IPS-NIHi7 (cell line): ENCODE results near the gene PGM1.

Experiments used
- DNase-seq: peaks from one replicate; pipeline ENCODE4 v3.0.0; 2012; ENCODE audit warnings: mixed read lengths; ENCODE audit errors: extremely low spot score

The PGM1 gene

DNA sequence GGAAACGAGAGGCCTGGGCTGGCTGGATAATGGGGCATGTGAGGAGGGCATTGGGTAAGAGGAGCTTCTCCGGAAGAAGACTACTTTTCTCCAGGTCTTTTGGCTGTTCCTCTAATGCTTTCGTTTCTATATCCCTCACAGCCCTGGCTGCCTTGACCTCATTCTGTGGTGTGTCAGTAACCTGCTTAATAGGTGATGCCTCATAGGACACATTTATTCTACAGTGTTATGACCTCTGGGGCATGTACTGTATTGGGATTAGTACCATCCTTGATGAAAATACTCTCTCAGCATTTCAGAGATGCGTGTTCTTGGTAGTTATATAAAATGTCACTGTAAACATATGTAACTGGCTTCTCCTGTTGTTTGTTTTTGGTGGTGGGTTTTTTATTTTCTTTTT lies 40.1 kb downstream of the PGM1 start:
- no peak for DNase-seq

DNA sequence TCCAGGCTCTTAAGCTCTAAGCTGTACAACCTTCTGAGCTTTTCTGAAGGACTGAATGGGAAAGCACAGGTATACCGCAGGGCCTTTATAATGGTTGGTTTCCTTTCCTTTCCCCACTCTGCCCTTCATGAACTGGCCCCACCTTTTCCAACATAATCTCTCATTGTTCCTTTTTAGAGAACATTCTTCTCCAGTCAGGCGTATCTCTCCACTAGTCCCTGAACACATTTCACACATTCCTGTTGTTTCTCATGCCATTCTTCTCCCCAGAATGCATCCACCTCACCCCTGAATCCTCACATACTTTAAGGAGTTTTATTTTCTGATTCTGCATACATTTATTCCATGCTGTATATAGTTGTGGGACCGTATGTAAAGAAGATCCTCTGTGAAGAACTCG lies 41.3 kb downstream of the PGM1 start:
- DNase-seq, result no peak

GRCh38 chr1:63635681-63636080 lies 42.5 kb downstream of the PGM1 start:
- DNase-seq, result no peak

GRCh38 chr1:63636192-63637105 lies 43.2 kb downstream of the PGM1 start:
- no peak for DNase-seq

GRCh38 chr1:63638471-63638870 lies 45.3 kb downstream of the PGM1 start:
- DNase-seq, result no peak

DNA sequence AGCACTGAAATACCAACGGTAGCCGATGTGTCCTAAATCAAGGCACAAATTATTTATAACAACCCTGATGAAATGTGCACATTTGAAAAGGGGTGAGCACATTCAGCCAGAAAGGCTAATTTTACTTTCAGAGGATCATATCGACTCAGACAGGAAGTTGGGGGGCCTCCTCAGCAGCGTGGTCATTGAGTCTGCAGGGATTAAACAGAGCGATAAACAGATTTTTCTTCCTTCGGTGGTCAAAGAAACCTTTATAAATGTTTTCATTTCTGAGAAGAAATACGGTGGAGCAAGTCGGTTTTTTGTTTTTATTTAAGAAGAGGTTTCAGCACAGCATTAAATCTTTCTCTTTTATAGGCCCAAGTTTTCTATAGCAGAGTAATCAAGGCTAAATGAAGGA lies 45.7 kb downstream of the PGM1 start:
- no peak for DNase-seq

GRCh38 chr1:63640633-63641567 lies 47.7 kb downstream of the PGM1 start:
- DNase-seq, result no peak

GRCh38 chr1:63641615-63642014 lies 48.4 kb downstream of the PGM1 start:
- DNase-seq, result no peak

GRCh38 chr1:63642901-63643300 lies 49.7 kb downstream of the PGM1 start:
- no peak for DNase-seq

DNA sequence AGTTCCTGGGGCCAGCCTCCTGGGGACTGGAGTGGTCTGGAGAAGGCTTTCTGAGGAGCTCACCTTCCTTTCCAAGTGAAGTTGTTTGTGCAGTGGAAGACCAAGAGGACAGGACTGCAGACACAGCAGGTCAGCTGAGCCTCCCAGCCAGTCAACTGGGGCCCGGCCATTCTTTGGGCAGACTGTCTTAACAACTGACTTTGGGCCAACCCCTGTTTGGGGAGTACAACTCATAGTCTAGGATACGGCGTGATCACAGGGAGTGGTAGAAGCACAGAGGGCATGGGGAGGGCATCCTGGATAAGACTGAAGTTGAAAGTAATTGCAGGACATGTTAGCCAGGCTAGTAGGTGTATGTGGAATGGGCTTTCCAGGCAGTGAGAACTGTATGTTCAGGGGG lies 50.3 kb downstream of the PGM1 start:
- DNase-seq, result no peak

- no peak for DNase-seq
Measured at GRCh38 chr1:63643926-63644325, 50.7 kb downstream of the PGM1 start.

GRCh38 chr1:63645317-63645716 lies 52.1 kb downstream of the PGM1 start:
- DNase-seq, result no peak

- no peak for DNase-seq
Measured at GRCh38 chr1:63648689-63649088, 55.5 kb downstream of the PGM1 start.

DNA sequence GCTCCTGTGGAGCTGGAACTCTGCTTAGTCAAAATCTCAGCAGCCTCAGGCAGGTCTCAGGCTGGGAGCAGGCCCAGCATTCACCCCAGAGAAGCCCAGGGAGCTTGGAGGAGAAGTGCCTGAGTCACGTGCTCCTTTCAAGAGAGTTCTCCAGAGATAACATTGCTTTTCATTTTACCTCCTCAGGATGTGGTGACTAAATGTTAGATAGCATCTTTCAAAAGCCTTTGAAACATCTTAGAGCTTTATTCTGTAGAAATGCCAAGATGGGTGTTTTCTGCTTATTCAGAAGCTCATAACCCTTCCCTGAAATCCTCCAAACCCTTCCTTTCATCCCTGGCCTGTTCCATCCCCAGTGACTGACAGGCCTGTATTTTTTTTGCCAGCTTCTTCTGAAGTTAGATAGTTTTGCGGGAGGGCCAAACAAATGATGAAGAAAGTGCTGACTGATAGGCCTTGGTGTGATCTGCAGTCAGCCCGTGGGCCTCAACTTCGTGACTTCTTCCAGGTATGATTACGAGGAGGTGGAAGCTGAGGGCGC lies 58.0 kb downstream of the PGM1 start:
- DNase-seq, result no peak

GRCh38 chr1:63653976-63654375 lies 60.8 kb downstream of the PGM1 start:
- DNase-seq, result no peak

GRCh38 chr1:63659448-63659847 lies 66.2 kb downstream of the PGM1 start:
- no peak for DNase-seq

DNA sequence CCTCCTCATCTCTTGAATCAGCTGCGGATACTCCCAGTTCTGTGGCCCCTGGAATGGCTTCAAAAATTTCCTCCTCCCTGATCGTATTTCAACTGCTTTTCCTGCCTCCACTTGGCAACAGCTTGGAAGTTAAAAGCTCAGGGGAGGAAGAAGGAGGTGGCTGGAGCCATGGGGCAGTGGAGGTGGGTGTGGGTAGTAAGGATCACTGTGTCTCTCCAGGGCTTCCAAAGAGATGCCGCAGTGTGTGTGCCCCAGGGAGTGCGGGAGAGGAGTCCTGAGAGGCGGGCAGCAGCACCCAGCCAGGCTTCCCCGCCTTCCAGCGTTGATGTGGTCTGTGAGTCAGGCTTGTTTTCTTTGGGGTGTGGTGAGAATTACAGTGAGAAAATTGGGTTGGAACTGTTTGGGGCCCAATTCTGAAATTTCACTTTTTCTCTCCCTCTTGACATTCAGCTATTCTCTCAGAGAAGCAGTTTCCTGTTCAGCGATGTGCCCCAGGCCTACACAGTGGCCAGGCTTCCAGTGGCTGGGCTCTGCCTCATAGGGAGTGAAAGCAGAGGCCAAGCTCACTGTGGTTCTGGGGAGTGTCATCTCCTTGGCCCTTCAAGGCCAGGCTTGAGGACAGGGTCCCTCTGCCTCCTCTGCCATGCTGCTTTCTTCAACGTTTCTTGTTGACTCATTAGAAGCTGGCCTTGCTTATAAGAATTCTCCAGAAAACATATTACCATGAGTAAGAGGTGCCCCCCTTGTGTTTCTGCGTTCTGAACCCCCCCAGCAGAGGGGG lies 69.0 kb downstream of the PGM1 start:
- no peak for DNase-seq

DNA sequence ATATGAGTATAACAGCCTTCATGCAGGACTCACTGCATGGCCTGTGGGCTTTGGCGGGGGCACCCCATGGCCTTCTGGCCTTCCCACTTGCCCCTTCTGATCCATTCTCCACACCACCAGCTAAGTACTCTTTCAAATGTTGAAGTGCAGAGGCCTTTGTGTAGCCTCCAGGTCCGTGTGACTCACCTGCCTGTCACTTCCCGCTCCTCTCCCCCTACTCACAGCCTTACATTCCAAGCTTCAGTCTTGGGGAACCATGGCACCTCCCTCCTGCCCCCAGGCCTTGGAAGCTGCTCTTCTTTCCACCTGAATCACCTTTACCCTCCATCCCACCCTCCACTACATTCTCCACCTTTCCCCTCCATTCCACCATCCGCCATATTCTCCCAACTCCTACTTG lies 69.6 kb downstream of the PGM1 start:
- DNase-seq, result peak; percentile 72

DNA sequence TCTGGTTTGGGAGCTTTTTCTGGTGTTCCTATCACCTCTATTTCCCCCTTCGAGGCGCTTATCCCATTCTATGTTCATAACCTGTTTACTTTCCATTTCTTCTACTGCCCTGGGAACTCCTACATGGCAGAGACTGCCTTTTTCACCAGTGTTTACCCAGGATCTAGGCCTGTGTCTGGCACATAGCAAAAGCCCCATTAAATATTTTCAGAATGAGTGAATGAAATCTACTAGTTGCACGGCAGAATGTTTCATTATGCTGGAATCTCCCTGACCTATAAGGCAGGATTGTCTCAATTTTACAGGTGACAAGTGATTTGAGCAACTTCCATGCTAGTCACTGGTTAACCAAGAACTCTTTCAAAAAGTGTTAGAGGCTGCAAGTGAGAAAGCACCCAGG lies 70.1 kb downstream of the PGM1 start:
- no peak for DNase-seq

DNA sequence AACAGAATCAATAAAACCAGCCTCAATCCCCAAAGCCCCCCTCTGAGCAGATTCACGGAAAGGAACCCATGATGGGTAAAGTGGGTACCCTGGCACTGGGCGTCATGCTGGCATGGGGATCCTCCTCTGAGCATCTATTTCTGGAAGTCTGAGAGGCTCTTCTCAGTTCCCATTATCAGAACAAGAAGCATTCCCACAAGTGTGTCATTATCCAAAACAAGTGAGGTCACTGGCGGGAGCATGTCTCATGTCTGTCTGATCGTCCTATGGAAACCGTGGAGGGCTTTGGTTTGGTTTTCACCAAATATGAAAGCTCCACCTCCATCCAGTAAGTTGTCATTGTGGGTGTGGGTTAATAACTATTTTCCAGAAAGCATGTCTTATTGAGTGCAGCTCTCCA lies 70.7 kb downstream of the PGM1 start:
- no peak for DNase-seq

GRCh38 chr1:63664742-63665141 lies 71.5 kb downstream of the PGM1 start:
- DNase-seq, result no peak

GRCh38 chr1:63665410-63665809 lies 72.2 kb downstream of the PGM1 start:
- DNase-seq, result no peak
